ENCODE measurements around the gene GRM8. TPM values are rescaled to one million over a fixed set of nuclear protein-coding genes. Genes with fewer than 3 reads are reported as not detected.

GRM8 gene
- total RNA-seq, 2 experiments from 2014 or later: not detected

- Histone ChIP-seq H2AFZ (ENCODE audit: low read length) (no peak overlapping the region), H3K27ac (ENCODE audit: low read depth, low read length, poor library complexity, severe bottlenecking) (no peak overlapping the region), H3K4me2 (ENCODE audit: low read length) (no peak overlapping the region), H3K9me2 (ENCODE audit: insufficient read depth, low read length) (no peaks in the 10 kb centered on the region), H3K4me1 (ENCODE audit: insufficient read depth, low read length, poor library complexity, severe bottlenecking) (no peaks in the 10 kb centered on the region), H3K4me3 (ENCODE audit: low read depth, low read length, poor library complexity, severe bottlenecking) (no peak overlapping the region), H3K9me3 (ENCODE audit: low read length) (no peaks in the 10 kb centered on the region), H3K36me3 (ENCODE audit: insufficient read depth, low read length) (no peaks in the 10 kb centered on the region), H4K20me1 (ENCODE audit: insufficient read depth, low read length) (no peaks in the 10 kb centered on the region), H3K79me2 (ENCODE audit: insufficient read depth, low read depth, low read length) (no peaks in the 10 kb centered on the region)
- BruUV-seq (replicated peaks): no TSS peak
- TF ChIP-seq CTCF (conservative IDR thresholded peaks at IDR 0.05; ENCODE audit: low read length) (no peak), EZH2phosphoT487 (IDR thresholded peaks at IDR 0.05; ENCODE audit: borderline replicate concordance, low read depth, low read length) (no peak)
- intact Hi-C loops (cut with micrococcal nuclease; ENCODE audit: unreplicated experiment): no loop called here
- no peak for DNase-seq (ENCODE audit: low spot score)
- ChIA-PET POLR2A (no interaction called here), CTCF (ENCODE audit: unreplicated experiment) (no interaction called here)
Observed at GRCh38 chr7:126996659-126997058, 256.1 kb downstream of the GRM8 start.

- POLR2A ChIA-PET: no interaction called here
Observed at GRCh38 chr7:126993626-126994213, 259.0 kb downstream of the GRM8 start.

More at GRCh38 chr7:126993626-126994213, 259.0 kb downstream of the GRM8 start:
- H2AFZ ChIP-seq (ENCODE audit: low read length): no peak overlapping the region
- H3K79me2 ChIP-seq (ENCODE audit: insufficient read depth, low read depth, low read length): no peaks in the 10 kb centered on the region
- H3K9me3 ChIP-seq (ENCODE audit: low read length): no peaks in the 10 kb centered on the region
- H3K4me2 ChIP-seq (ENCODE audit: low read length): no peak overlapping the region
- no peak overlapping the region for H3K4me3 ChIP-seq (ENCODE audit: low read depth, low read length, poor library complexity, severe bottlenecking)
- intact Hi-C loops (cut with micrococcal nuclease; ENCODE audit: unreplicated experiment): no loop called here
- no TSS peak for BruUV-seq (replicated peaks)
- H3K9me2 ChIP-seq (ENCODE audit: insufficient read depth, low read length): no peaks in the 10 kb centered on the region
- no peaks in the 10 kb centered on the region for H3K36me3 ChIP-seq (ENCODE audit: insufficient read depth, low read length)
- H3K4me1 ChIP-seq (ENCODE audit: insufficient read depth, low read length, poor library complexity, severe bottlenecking): no peaks in the 10 kb centered on the region
- no peak for TF ChIP-seq EZH2phosphoT487 (IDR thresholded peaks at IDR 0.05; ENCODE audit: borderline replicate concordance, low read depth, low read length)
- TF ChIP-seq CTCF (conservative IDR thresholded peaks at IDR 0.05; ENCODE audit: low read length): no peak
- CTCF ChIA-PET (ENCODE audit: unreplicated experiment): no interaction called here
- no peak overlapping the region for H3K27ac ChIP-seq (ENCODE audit: low read depth, low read length, poor library complexity, severe bottlenecking)
- no peaks in the 10 kb centered on the region for H4K20me1 ChIP-seq (ENCODE audit: insufficient read depth, low read length)
- no peak for DNase-seq (ENCODE audit: low spot score)
